Neural progenitor cell (in vitro differentiated cells): ENCODE results near the gene RRP8. TPM values are rescaled to one million over a fixed set of nuclear protein-coding genes. Genes with fewer than 3 reads are reported as not detected.
A peak's percentile ranks its signal among the peaks of the same experiment; 100 is the strongest.

ENCODE experiments used
- DNase-seq: peaks from one replicate; pipeline ENCODE4 v3.0.0-alpha.2; 2016; ENCODE audit warnings: low spot score
- H2AFZ ChIP-seq: fragments of 200-600 bp; sonication (generic); replicated peaks from 2 replicates; pipeline ENCODE4 v1.6.1; 2016; ENCODE audit warnings: antibody characterized with exemption
- H3F3A ChIP-seq: fragments of 200-600 bp; sonication (generic); 2 replicates; pipeline ENCODE4 v1.6.1; 2016; ENCODE audit warnings: antibody characterized with exemption, low read depth
- H3K27ac ChIP-seq: fragments of 200-600 bp; sonication (generic); 2 replicates; pipeline ENCODE4 v1.5.1; 2016; ENCODE audit warnings: mild to moderate bottlenecking
- H3K27me3 ChIP-seq: fragments of 200-600 bp; sonication (generic); 2 replicates; pipeline ENCODE4 v1.6.1; 2016; ENCODE audit warnings: mild to moderate bottlenecking, moderate library complexity
- H3K36me3 ChIP-seq: fragments of 200-600 bp; sonication (generic); 2 replicates; pipeline ENCODE4 v1.5.1; 2016
- H3K4me1 ChIP-seq: fragments of 200-600 bp; sonication (generic); 2 replicates; pipeline ENCODE4 v1.6.1; 2016; ENCODE audit warnings: mixed run types
- H3K4me2 ChIP-seq: fragments of 200-600 bp; sonication (generic); 2 replicates; pipeline ENCODE4 v1.6.1; 2016
- H3K4me3 ChIP-seq: fragments of 200-600 bp; sonication (generic); 2 replicates; pipeline ENCODE4 v1.5.1; 2016
- H3K79me2 ChIP-seq: fragments of 200-600 bp; sonication (generic); 2 replicates; pipeline ENCODE4 v1.6.1; 2016; ENCODE audit warnings: low read depth
- H3K9ac ChIP-seq: fragments of 200-600 bp; sonication (generic); 2 replicates; pipeline ENCODE4 v1.6.1; 2016
- H3K9me3 ChIP-seq: fragments of 200-600 bp; sonication (generic); 2 replicates; pipeline ENCODE4 v1.5.1; 2016; ENCODE audit warnings: low read depth
- H4K20me1 ChIP-seq: fragments of 200-600 bp; sonication (generic); 2 replicates; pipeline ENCODE4 v1.6.1; 2016; ENCODE audit warnings: low read depth
- H3K27ac Mint-ChIP-seq: 3 replicates; pipeline ENCODE4 v1.8.0; 2021; ENCODE audit warnings: mixed read lengths
- H3K27me3 Mint-ChIP-seq: 2 replicates; pipeline ENCODE4 v1.8.0; 2022; ENCODE audit warnings: low read depth, mild to moderate bottlenecking, inconsistent platforms, moderate library complexity, mixed read lengths; ENCODE audit not compliant: insufficient read depth
- H3K36me3 Mint-ChIP-seq: 3 replicates; pipeline ENCODE4 v1.8.0; 2021; ENCODE audit warnings: mixed read lengths
- H3K4me1 Mint-ChIP-seq: 3 replicates; pipeline ENCODE4 v1.8.0; 2021; ENCODE audit warnings: mixed read lengths
- H3K4me3 Mint-ChIP-seq: 3 replicates; pipeline ENCODE4 v1.8.0; 2021; ENCODE audit warnings: mild to moderate bottlenecking, moderate library complexity, mixed read lengths
- H3K9me3 Mint-ChIP-seq: 3 replicates; pipeline ENCODE4 v1.8.0; 2020; ENCODE audit warnings: mixed read lengths
- CTCF ChIP-seq: fragments of 200-600 bp; sonication (generic); IDR thresholded peaks from 2 replicates; pipeline ENCODE4 v1.5.1; 2017; ENCODE audit warnings: antibody characterized with exemption, mild to moderate bottlenecking
- EZH2 ChIP-seq: fragments of 200-600 bp; sonication (generic); IDR thresholded peaks from 2 replicates; pipeline ENCODE4 v1.6.1; 2017; ENCODE audit warnings: antibody characterized with exemption, mild to moderate bottlenecking, moderate library complexity
- EZH2phosphoT487 ChIP-seq: fragments of 200-600 bp; sonication (generic); IDR thresholded peaks from 2 replicates; pipeline ENCODE4 v1.6.1; 2017; ENCODE audit warnings: antibody characterized with exemption
- total RNA-seq: library from RNA; depleted of rRNA; stranded (reverse); fragments of >200 nt; gene quantifications from 2 replicates; pipeline ENCODE4 v1.2.3, GENCODE V29; 2015; ENCODE audit warnings: low replicate concordance

Gene RRP8
- total RNA-seq, 1 donor from 2014 or later, result 16.0 TPM

GRCh38 chr11:6588018-6588417 lies 15.4 kb downstream of the RRP8 start:
- H3K36me3 ChIP-seq, result peaks cover 5% of the 10 kb centered on the region
- peaks cover 22% of the 10 kb centered on the region for H3K4me1 ChIP-seq
- H3K9ac ChIP-seq, result no peak overlapping the region
- no peak overlapping the region for H3K4me3 ChIP-seq
- Mint-ChIP-seq H3K27me3 (no peaks in the 10 kb centered on the region), H3K9me3 (peaks cover 20% of the 10 kb centered on the region), H3K4me3 (no peak overlapping the region), H3K36me3 (peaks cover 8% of the 10 kb centered on the region), H3K4me1 (peaks cover 8% of the 10 kb centered on the region), H3K27ac (no peak overlapping the region)
- H4K20me1 ChIP-seq, result no peaks in the 10 kb centered on the region
- peak overlapping the region; percentile 59 for H3K27ac ChIP-seq
- H3K27me3 ChIP-seq, result no peaks in the 10 kb centered on the region
- H3K4me2 ChIP-seq, result peak overlapping the region; percentile 78
- peaks cover 7% of the 10 kb centered on the region for H3K9me3 ChIP-seq
- DNase-seq, result no peak
- TF ChIP-seq CTCF (no peak), EZH2 (no peak), EZH2phosphoT487 (no peak)
- peaks cover 28% of the 10 kb centered on the region for H3F3A ChIP-seq
- no peaks in the 10 kb centered on the region for H3K79me2 ChIP-seq
- no peak overlapping the region for H2AFZ ChIP-seq

GRCh38 chr11:6587360-6587953 lies 16.0 kb downstream of the RRP8 start:
- Histone ChIP-seq H3K9me3 (peaks cover 12% of the 10 kb centered on the region), H3K9ac (no peak overlapping the region), H3K4me3 (peak overlapping the region; percentile 29), H3K4me1 (peaks cover 22% of the 10 kb centered on the region), H4K20me1 (no peaks in the 10 kb centered on the region), H3K79me2 (no peaks in the 10 kb centered on the region), H3K36me3 (peaks cover 5% of the 10 kb centered on the region), H3F3A (peaks cover 28% of the 10 kb centered on the region), H3K27ac (peak overlapping the region; percentile 59), H3K4me2 (peak overlapping the region; percentile 78), H3K27me3 (no peaks in the 10 kb centered on the region), H2AFZ (peak overlapping the region; percentile 96)
- Mint-ChIP-seq H3K36me3 (peaks cover 10% of the 10 kb centered on the region), H3K27ac (no peak overlapping the region), H3K4me1 (peaks cover 8% of the 10 kb centered on the region), H3K27me3 (no peaks in the 10 kb centered on the region), H3K9me3 (peaks cover 24% of the 10 kb centered on the region), H3K4me3 (no peak overlapping the region)
- TF ChIP-seq EZH2phosphoT487 (no peak), CTCF (no peak), EZH2 (no peak)
- no peak for DNase-seq

- Histone ChIP-seq H3K4me2 (peak overlapping the region; percentile 78), H3F3A (peaks cover 28% of the 10 kb centered on the region), H3K9me3 (peaks cover 15% of the 10 kb centered on the region), H3K79me2 (no peaks in the 10 kb centered on the region), H3K9ac (no peak overlapping the region), H4K20me1 (no peaks in the 10 kb centered on the region), H3K27ac (peak overlapping the region; percentile 59), H3K4me3 (peak overlapping the region; percentile 29), H3K36me3 (peaks cover 5% of the 10 kb centered on the region), H3K27me3 (no peaks in the 10 kb centered on the region), H2AFZ (peak overlapping the region; percentile 96), H3K4me1 (peaks cover 22% of the 10 kb centered on the region)
- no peaks in the 10 kb centered on the region for H3K27me3 Mint-ChIP-seq
- DNase-seq, result peak; percentile 86
- TF ChIP-seq EZH2 (no peak), CTCF (no peak), EZH2phosphoT487 (no peak)
- H3K36me3 Mint-ChIP-seq, result peaks cover 16% of the 10 kb centered on the region
- H3K4me3 Mint-ChIP-seq, result no peak overlapping the region
- peaks cover 4% of the 10 kb centered on the region for H3K4me1 Mint-ChIP-seq
- H3K27ac Mint-ChIP-seq, result no peak overlapping the region
- peaks cover 31% of the 10 kb centered on the region for H3K9me3 Mint-ChIP-seq
Measured at GRCh38 chr11:6586434-6587359, 16.7 kb downstream of the RRP8 start.
